OCI-LY3 (cell line): Measurements from ENCODE around the gene NUP93.
"Not testable (repeated sequence)": the region's sequence is repeated elsewhere in the genome, so short reads cannot be mapped to it uniquely, and the experiment has no call there.

Experiments used
- H2AFZ ChIP-seq: fragments of 200-600, 300-600 bp; shearing (Covaris generic); 2 replicates; pipeline ENCODE4 v1.6.0; 2014; ENCODE audit warnings: antibody characterized with exemption, low read depth, low read length
- H3K27ac ChIP-seq: fragments of 200-600, 300-600 bp; sonication (generic); 2 replicates; pipeline ENCODE4 v1.5.1; 2014; ENCODE audit warnings: mild to moderate bottlenecking, low read length, moderate library complexity, mixed read lengths
- H3K27me3 ChIP-seq: fragments of 200-600, 300-600 bp; sonication (generic); 2 replicates; pipeline ENCODE4 v1.6.1; 2014; ENCODE audit warnings: low read depth, low read length, mixed read lengths
- H3K36me3 ChIP-seq: fragments of 200-600, 300-600 bp; sonication (generic); replicated peaks from 2 replicates; pipeline ENCODE3; 2014; ENCODE audit warnings: low read depth, low read length, mixed read lengths
- H3K4me1 ChIP-seq: fragments of 300-600, 200-600 bp; sonication (generic); 2 replicates; pipeline ENCODE4 v1.6.1; 2014; ENCODE audit warnings: low read length, mixed read lengths
- H3K4me2 ChIP-seq: fragments of 200-600, 300-600 bp; sonication (generic); 2 replicates; pipeline ENCODE4 v1.6.1; 2014; ENCODE audit warnings: low read length, mixed read lengths
- H3K4me3 ChIP-seq: fragments of 300-600, 200-600 bp; sonication (generic); 2 replicates; pipeline ENCODE4 v1.5.1; 2014; ENCODE audit warnings: antibody characterized with exemption, mild to moderate bottlenecking, low read length, moderate library complexity
- H3K79me2 ChIP-seq: fragments of 300-600, 200-600 bp; shearing (Covaris generic); 2 replicates; pipeline ENCODE4 v1.6.1; 2014; ENCODE audit warnings: mild to moderate bottlenecking, low read length, mixed read lengths
- H3K9ac ChIP-seq: fragments of 300-600, 200-600 bp; shearing (Covaris generic); 2 replicates; pipeline ENCODE4 v1.6.0; 2014; ENCODE audit warnings: mild to moderate bottlenecking, low read length, moderate library complexity
- H3K9me3 ChIP-seq: fragments of 200-600, 300-600 bp; shearing (Covaris generic); 2 replicates; pipeline ENCODE4 v1.6.1; 2014; ENCODE audit warnings: low read length, mixed read lengths; ENCODE audit not compliant: insufficient read depth
- H4K20me1 ChIP-seq: fragments of 200-600, 300-600 bp; sonication (generic); 2 replicates; pipeline ENCODE4 v1.6.1; 2016; ENCODE audit warnings: low read length, mixed read lengths; ENCODE audit not compliant: insufficient read depth
- CTCF ChIP-seq: fragments of 200-600, 300-600 bp; sonication (generic); IDR thresholded peaks from 2 replicates; pipeline ENCODE4 v1.5.1; 2014; ENCODE audit warnings: antibody characterized with exemption, low read length, low read depth
- EZH2phosphoT487 ChIP-seq: fragments of 200-600 bp; shearing (Covaris generic); IDR thresholded peaks from 2 replicates; pipeline ENCODE4 v1.6.1; 2018; ENCODE audit warnings: antibody characterized with exemption, mixed run types, low read depth

Gene NUP93

DNA sequence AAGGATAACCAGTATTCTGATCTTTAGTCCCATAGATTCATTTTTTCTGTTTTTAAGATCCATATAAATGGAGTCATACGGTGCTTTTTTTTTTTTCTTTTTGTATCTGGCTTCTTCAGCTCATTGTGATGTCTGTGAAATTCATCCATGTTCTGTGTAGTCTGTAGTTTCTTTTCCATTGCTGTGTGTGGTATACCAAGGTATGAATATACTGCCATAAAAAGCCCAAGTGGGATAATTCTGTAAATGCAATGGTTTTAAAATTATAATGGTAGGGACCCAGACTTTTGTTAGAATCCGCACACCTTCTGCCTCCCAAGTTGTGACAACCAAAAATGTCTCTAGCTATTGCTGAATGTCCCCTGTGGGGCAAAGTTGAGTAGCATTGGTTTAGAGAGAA is 7.6 kb downstream of the NUP93 start:
- peaks cover 77% of the 10 kb centered on the region for H3K79me2 ChIP-seq
- H3K27me3 ChIP-seq, result no peaks in the 10 kb centered on the region
- peaks cover 27% of the 10 kb centered on the region for H3K36me3 ChIP-seq
- no peak overlapping the region for H3K9ac ChIP-seq
- no peak overlapping the region for H3K4me2 ChIP-seq
- peaks cover 40% of the 10 kb centered on the region for H4K20me1 ChIP-seq
- H3K4me1 ChIP-seq, result peaks cover 32% of the 10 kb centered on the region
- H3K27ac ChIP-seq, result no peak overlapping the region
- no peak overlapping the region for H3K4me3 ChIP-seq
- no peak overlapping the region for H2AFZ ChIP-seq
- TF ChIP-seq CTCF, result no peak
- no peaks in the 10 kb centered on the region for H3K9me3 ChIP-seq

- no peaks in the 10 kb centered on the region for H3K9me3 ChIP-seq
- no peak for TF ChIP-seq EZH2phosphoT487
- TF ChIP-seq CTCF, result no peak
- peaks cover 26% of the 10 kb centered on the region for H3K4me1 ChIP-seq
- no peak overlapping the region for H3K4me3 ChIP-seq
- no peak overlapping the region for H3K4me2 ChIP-seq
- H3K36me3 ChIP-seq, result peaks cover 27% of the 10 kb centered on the region
- H2AFZ ChIP-seq, result no peak overlapping the region
- no peak overlapping the region for H3K9ac ChIP-seq
- no peaks in the 10 kb centered on the region for H3K27me3 ChIP-seq
- H3K27ac ChIP-seq, result no peak overlapping the region
- H3K79me2 ChIP-seq, result peaks cover 77% of the 10 kb centered on the region
- peaks cover 39% of the 10 kb centered on the region for H4K20me1 ChIP-seq
Observed at GRCh38 chr16:56738221-56738620, 8.3 kb downstream of the NUP93 start.

- Histone ChIP-seq H3K79me2 (peaks cover 77% of the 10 kb centered on the region), H3K4me1 (peaks cover 17% of the 10 kb centered on the region), H3K36me3 (peaks cover 21% of the 10 kb centered on the region), H4K20me1 (peaks cover 40% of the 10 kb centered on the region)
- H3K9ac ChIP-seq, H3K27ac ChIP-seq, H2AFZ ChIP-seq, H3K4me2 ChIP-seq, H3K4me3 ChIP-seq, H3K27me3 ChIP-seq, H3K9me3 ChIP-seq: not testable (repeated sequence)
Observed at GRCh38 chr16:56739378-56739777, 9.4 kb downstream of the NUP93 start.

DNA sequence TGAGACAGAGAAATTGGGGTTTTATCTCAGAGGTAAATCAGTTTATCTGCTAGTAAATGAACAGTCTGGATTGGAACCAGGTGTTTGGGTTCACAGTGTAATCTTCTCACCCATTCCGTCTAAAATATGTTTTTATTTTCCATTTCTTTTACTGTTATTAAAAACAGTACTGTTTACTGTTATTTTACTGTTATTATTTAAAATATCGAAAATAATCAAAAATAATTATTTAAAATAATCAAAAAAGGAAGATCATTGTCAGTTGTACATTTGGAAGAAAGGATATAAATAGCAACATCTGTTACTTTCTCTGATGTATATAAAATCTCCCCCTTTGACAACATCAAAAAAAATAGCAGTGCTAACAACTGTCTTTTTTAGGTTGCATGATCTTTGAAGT is 11.5 kb downstream of the NUP93 start:
- TF ChIP-seq EZH2phosphoT487, result no peak
- TF ChIP-seq CTCF, result no peak

More for the DNA sequence above, 11.5 kb downstream of the NUP93 start:
- Histone ChIP-seq H3K4me3 (no peak overlapping the region), H2AFZ (no peak overlapping the region), H3K4me1 (peaks cover 7% of the 10 kb centered on the region; the same call in 1 of the 2 replicates), H4K20me1 (peaks cover 42% of the 10 kb centered on the region), H3K27ac (no peak overlapping the region), H3K9me3 (no peaks in the 10 kb centered on the region), H3K36me3 (peaks cover 17% of the 10 kb centered on the region), H3K27me3 (no peaks in the 10 kb centered on the region), H3K4me2 (no peak overlapping the region), H3K9ac (no peak overlapping the region), H3K79me2 (peaks cover 77% of the 10 kb centered on the region)
